ENCODE results near the gene SVIL.

GRCh38 chr10:29479081-29479925, 155.5 kb downstream of the SVIL start:
- TF ChIP-seq MAX (IDR thresholded peaks at IDR 0.05) (no peak), CTCF (IDR thresholded peaks at IDR 0.05; ENCODE audit: low read depth, low read length, missing input control) (no peak), TAF1 (conservative IDR thresholded peaks at IDR 0.05) (no peak), RAD21 (IDR thresholded peaks at IDR 0.05) (no peak), JUND (IDR thresholded peaks at IDR 0.05) (no peak), YY1 (IDR thresholded peaks at IDR 0.05) (no peak), ZBTB33 (IDR thresholded peaks at IDR 0.05) (no peak), REST (IDR thresholded peaks at IDR 0.05) (no peak), FOXA1 (IDR thresholded peaks at IDR 0.05) (no peak), GABPA (IDR thresholded peaks at IDR 0.05 in 1 of 2, conservative IDR thresholded peaks at IDR 0.05 in 1 of 2) (no peak), EGR1 (IDR thresholded peaks at IDR 0.05; ENCODE audit: low read depth in 2 of 2) (no peak), RXRA (IDR thresholded peaks at IDR 0.05) (no peak)
